Hepatocyte (in vitro differentiated cells): ENCODE results near the gene LRMDA. TPM values are rescaled to one million over a fixed set of nuclear protein-coding genes. Genes with fewer than 3 reads are reported as not detected.

ENCODE experiments used
- DNase-seq: peaks from one replicate; pipeline ENCODE4 v3.0.0-alpha.2; 2016; ENCODE audit warnings: low spot score
- H2AFZ ChIP-seq: fragments of 200-600 bp; sonication (generic); 2 replicates; pipeline ENCODE4 v1.6.0; 2016; ENCODE audit warnings: antibody characterized with exemption, mild to moderate bottlenecking
- H3K27ac ChIP-seq: fragments of 200-600 bp; sonication (generic); 2 replicates; pipeline ENCODE4 v1.5.1; 2016; ENCODE audit warnings: mild to moderate bottlenecking
- H3K27me3 ChIP-seq: fragments of 200-600 bp; sonication (generic); 2 replicates; pipeline ENCODE4 v1.6.1; 2016
- H3K36me3 ChIP-seq: fragments of 200-600 bp; sonication (generic); replicated peaks from 2 replicates; pipeline ENCODE4 v1.5.1; 2016; ENCODE audit warnings: low read depth; ENCODE audit not compliant: insufficient read depth
- H3K4me1 ChIP-seq: fragments of 200-600 bp; sonication (generic); 2 replicates; pipeline ENCODE4 v1.5.1; 2016; ENCODE audit warnings: mild to moderate bottlenecking, moderate library complexity; ENCODE audit not compliant: insufficient read depth
- H3K4me2 ChIP-seq: fragments of 200-600 bp; sonication (generic); 2 replicates; pipeline ENCODE4 v1.6.0; 2016
- H3K4me3 ChIP-seq: fragments of 200-600 bp; sonication (generic); 2 replicates; pipeline ENCODE4 v1.5.1; 2016; ENCODE audit warnings: mild to moderate bottlenecking
- H3K79me2 ChIP-seq: fragments of 200-600 bp; sonication (generic); 2 replicates; pipeline ENCODE4 v1.6.0; 2017; ENCODE audit warnings: mild to moderate bottlenecking
- H3K9me2 ChIP-seq: fragments of 200-600 bp; sonication (generic); replicated peaks from 2 replicates; pipeline ENCODE4 v1.6.0; 2017; ENCODE audit warnings: mild to moderate bottlenecking; ENCODE audit not compliant: insufficient read depth
- H3K9me3 ChIP-seq: fragments of 200-600 bp; sonication (generic); 2 replicates; pipeline ENCODE4 v1.5.1; 2016; ENCODE audit warnings: low read depth, mild to moderate bottlenecking
- H4K20me1 ChIP-seq: fragments of 200-600 bp; sonication (generic); 2 replicates; pipeline ENCODE4 v1.6.0; 2016; ENCODE audit warnings: mild to moderate bottlenecking; ENCODE audit not compliant: insufficient read depth, poor library complexity, severe bottlenecking
- EZH2 ChIP-seq: fragments of 200-600 bp; sonication (generic); IDR thresholded peaks from 2 replicates; pipeline ENCODE4 v1.6.1; 2016; ENCODE audit warnings: antibody characterized with exemption, mild to moderate bottlenecking, borderline replicate concordance
- EZH2phosphoT487 ChIP-seq: fragments of 200-600 bp; sonication (generic); IDR thresholded peaks from one replicate; pipeline ENCODE4 v1.6.1; 2018; ENCODE audit warnings: antibody characterized with exemption, mild to moderate bottlenecking, low read depth, moderate library complexity; ENCODE audit not compliant: unreplicated experiment, severe bottlenecking
- WGBS: methylation state at CpG from one replicate; pipeline ENCODE4 v1.1.6; 2016; ENCODE audit warnings: low lambda C conversion rate; ENCODE audit errors: missing lambda C conversion rate; 5-methylcytosine and 5-hydroxymethylcytosine counted together
- polyA plus RNA-seq: library from polyadenylated mRNA; unstranded; fragments of >200 nt; fragmentation: Nextera tagmentation; extraction: Ambion mirVana; gene quantifications from 2 replicates; pipeline ENCODE4 v1.2.1, GENCODE V29; 2016
- total RNA-seq: library from RNA; depleted of rRNA; stranded (reverse); fragments of >200 nt; gene quantifications from 2 replicates; pipeline ENCODE4 v1.2.3, GENCODE V29; 2014
- TF ChIP-seq, protein P1 (sequence below): fragments of 200-600 bp; sonication (generic); IDR thresholded peaks from 2 replicates; pipeline ENCODE4 v1.5.1; 2016; ENCODE audit warnings: antibody characterized with exemption, mild to moderate bottlenecking; ENCODE audit not compliant: poor library complexity

The LRMDA gene
- total and polyA plus RNA-seq, 2 experiments from 2014 or later, result 5.6 to 15.7 TPM

DNA sequence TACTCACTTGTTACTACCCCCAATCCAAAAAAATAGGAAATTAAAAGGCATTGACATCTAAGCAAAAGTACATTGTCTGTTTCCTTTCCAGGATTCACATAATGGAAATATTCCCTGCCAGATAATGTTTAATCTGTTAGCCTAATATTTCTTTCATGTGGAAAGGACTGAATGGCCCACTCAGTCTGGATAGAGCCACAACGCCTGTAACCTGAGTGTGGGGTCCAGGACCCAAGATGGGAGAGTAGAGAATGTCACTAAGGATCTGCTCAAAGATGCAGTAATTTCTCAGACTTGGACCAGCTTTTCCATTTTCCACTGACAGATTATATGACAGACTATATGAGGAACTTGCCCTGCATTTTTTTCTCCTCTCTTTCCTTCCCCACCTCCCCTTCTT is 1117.3 kb downstream of the LRMDA start:
- Histone ChIP-seq H2AFZ (no peak overlapping the region), H3K4me1 (peaks cover 8% of the 10 kb centered on the region), H3K4me2 (no peak overlapping the region), H3K4me3 (no peak overlapping the region), H4K20me1 (no peaks in the 10 kb centered on the region), H3K79me2 (no peaks in the 10 kb centered on the region), H3K27ac (peak overlapping the region; percentile 65), H3K9me2 (no peaks in the 10 kb centered on the region), H3K27me3 (no peaks in the 10 kb centered on the region), H3K36me3 (no peaks in the 10 kb centered on the region), H3K9me3 (no peaks in the 10 kb centered on the region)
- TF ChIP-seq, protein P1, sequence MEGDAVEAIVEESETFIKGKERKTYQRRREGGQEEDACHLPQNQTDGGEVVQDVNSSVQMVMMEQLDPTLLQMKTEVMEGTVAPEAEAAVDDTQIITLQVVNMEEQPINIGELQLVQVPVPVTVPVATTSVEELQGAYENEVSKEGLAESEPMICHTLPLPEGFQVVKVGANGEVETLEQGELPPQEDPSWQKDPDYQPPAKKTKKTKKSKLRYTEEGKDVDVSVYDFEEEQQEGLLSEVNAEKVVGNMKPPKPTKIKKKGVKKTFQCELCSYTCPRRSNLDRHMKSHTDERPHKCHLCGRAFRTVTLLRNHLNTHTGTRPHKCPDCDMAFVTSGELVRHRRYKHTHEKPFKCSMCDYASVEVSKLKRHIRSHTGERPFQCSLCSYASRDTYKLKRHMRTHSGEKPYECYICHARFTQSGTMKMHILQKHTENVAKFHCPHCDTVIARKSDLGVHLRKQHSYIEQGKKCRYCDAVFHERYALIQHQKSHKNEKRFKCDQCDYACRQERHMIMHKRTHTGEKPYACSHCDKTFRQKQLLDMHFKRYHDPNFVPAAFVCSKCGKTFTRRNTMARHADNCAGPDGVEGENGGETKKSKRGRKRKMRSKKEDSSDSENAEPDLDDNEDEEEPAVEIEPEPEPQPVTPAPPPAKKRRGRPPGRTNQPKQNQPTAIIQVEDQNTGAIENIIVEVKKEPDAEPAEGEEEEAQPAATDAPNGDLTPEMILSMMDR, result no peak
- TF ChIP-seq EZH2phosphoT487 (no peak), EZH2 (no peak)
- WGBS, result 64% methylated on average over 1 of the region's 1 CpG
- no peak for DNase-seq

DNA sequence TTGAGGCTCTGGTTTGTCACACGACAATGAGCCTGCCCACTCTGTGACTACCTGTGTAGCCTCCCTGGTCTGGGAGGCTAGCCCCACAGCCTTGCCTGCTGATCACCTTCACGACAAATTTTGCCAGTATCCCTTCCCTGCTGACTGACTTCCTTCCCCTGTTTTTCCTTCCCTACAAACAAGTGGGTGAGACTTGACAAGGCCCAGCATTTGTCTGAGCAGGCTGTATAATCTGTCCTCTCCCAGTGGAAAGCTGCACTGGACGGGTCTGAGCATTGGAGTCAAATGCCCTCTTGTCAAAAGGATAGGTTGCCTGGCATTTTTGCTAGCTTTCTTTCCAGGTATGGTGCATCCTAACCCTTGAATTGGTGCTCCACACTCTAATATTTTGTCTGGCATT is 1117.7 kb downstream of the LRMDA start:
- 71% methylated on average over 3 of the region's 3 CpGs for WGBS
- H2AFZ ChIP-seq, result no peak overlapping the region

DNA sequence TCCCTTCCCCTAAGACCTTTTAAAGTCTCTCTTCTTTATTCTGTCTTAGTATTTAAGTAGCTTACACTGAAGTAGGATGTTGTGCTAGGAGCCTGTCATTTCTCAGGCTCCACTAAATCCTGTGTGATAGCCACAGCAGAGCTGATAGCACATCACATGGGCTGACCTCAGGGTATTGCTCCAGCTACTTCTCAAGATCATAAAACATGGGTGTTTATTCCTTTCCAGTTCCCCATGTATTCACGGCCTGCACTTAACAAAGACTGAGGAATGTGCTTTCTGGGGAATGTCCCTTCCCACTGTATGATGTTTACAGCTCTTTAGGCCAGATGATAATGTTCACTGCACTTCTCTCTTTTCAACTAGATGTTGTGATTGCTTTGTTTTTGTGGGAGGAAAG is 1119.4 kb downstream of the LRMDA start:
- TF ChIP-seq EZH2phosphoT487, result no peak
- TF ChIP-seq, protein P1, result no peak
- Histone ChIP-seq H3K9me2 (no peaks in the 10 kb centered on the region), H3K27ac (peak overlapping the region; percentile 85), H3K79me2 (no peaks in the 10 kb centered on the region), H3K9me3 (no peaks in the 10 kb centered on the region), H4K20me1 (no peaks in the 10 kb centered on the region), H3K27me3 (no peaks in the 10 kb centered on the region), H2AFZ (no peak overlapping the region), H3K36me3 (no peaks in the 10 kb centered on the region), H3K4me2 (no peak overlapping the region), H3K4me3 (no peak overlapping the region), H3K4me1 (peaks cover 8% of the 10 kb centered on the region)
- 14% methylated on average over 1 of the region's 1 CpG for WGBS
- peak; percentile 64 for DNase-seq

More for the DNA sequence above, 1117.7 kb downstream of the LRMDA start:
- TF ChIP-seq, protein P1, result no peak
- TF ChIP-seq EZH2phosphoT487, result no peak
- TF ChIP-seq EZH2, result no peak
- H4K20me1 ChIP-seq, result no peaks in the 10 kb centered on the region
- no peak overlapping the region for H3K4me3 ChIP-seq
- DNase-seq, result no peak
- no peaks in the 10 kb centered on the region for H3K36me3 ChIP-seq
- H3K27me3 ChIP-seq, result no peaks in the 10 kb centered on the region
- no peaks in the 10 kb centered on the region for H3K9me3 ChIP-seq
- H3K4me2 ChIP-seq, result no peak overlapping the region
- no peaks in the 10 kb centered on the region for H3K79me2 ChIP-seq
- H3K27ac ChIP-seq, result peak overlapping the region; percentile 65
- H3K9me2 ChIP-seq, result no peaks in the 10 kb centered on the region
- peaks cover 8% of the 10 kb centered on the region for H3K4me1 ChIP-seq
